Lower lobe of right lung (tissue), 2 donors: ENCODE data around the gene GPR157. TPM values are rescaled to one million over a fixed set of nuclear protein-coding genes. Genes with fewer than 3 reads are reported as not detected.

Experiments used
- ATAC-seq, 2 donors: fragments of 200-7000 bp; cut with Tn5 transposase; one replicate each; pipeline ENCODE4 v1.9.1; 2020 to 2022; ENCODE audit warnings: mild to moderate bottlenecking in 2 of 2, moderate library complexity in 2 of 2
- DNase-seq: peaks from one replicate; pipeline ENCODE4 v3.0.0-alpha.2; 2020
- H3K27ac ChIP-seq: fragments of 200-600 bp; one replicate; pipeline ENCODE4 v1.8.0; 2022
- H3K27me3 ChIP-seq: fragments of 200-600 bp; one replicate; pipeline ENCODE4 v1.8.0; 2022; ENCODE audit warnings: low read depth
- H3K36me3 ChIP-seq: fragments of 200-600 bp; one replicate; pipeline ENCODE4 v1.8.0; 2022; ENCODE audit warnings: mild to moderate bottlenecking
- H3K4me1 ChIP-seq: fragments of 200-600 bp; one replicate; pipeline ENCODE4 v1.8.0; 2022
- H3K4me3 ChIP-seq: fragments of 200-600 bp; one replicate; pipeline ENCODE4 v1.8.0; 2022; ENCODE audit warnings: mild to moderate bottlenecking
- H3K9me3 ChIP-seq: fragments of 200-600 bp; one replicate; pipeline ENCODE4 v1.8.0; 2022
- CTCF ChIP-seq: fragments of 200-600 bp; IDR thresholded peaks from one replicate; pipeline ENCODE4 v1.8.0; 2022; ENCODE audit warnings: antibody characterized with exemption, mild to moderate bottlenecking
- intact Hi-C: fragments of 100-400 bp; cut with DNase I; formaldehyde crosslinking; loops from one replicate; pipeline ENCODE4 v1.11.0; 2022
- total RNA-seq: library from RNA; stranded (reverse); fragmentation: NEBNext Ultra II Directional; extraction: Animal tissue kit (Norgen Biotek cat#: 25700); gene quantifications from one replicate; pipeline ENCODE4 v1.2.1, GENCODE V29; 2021
- donor health status: DM: no; HTN: yes; CAD: no; lungs with severe emphysema.

The GPR157 gene
- total RNA-seq, 1 donor from 2014 or later = 14.2 TPM

DNA sequence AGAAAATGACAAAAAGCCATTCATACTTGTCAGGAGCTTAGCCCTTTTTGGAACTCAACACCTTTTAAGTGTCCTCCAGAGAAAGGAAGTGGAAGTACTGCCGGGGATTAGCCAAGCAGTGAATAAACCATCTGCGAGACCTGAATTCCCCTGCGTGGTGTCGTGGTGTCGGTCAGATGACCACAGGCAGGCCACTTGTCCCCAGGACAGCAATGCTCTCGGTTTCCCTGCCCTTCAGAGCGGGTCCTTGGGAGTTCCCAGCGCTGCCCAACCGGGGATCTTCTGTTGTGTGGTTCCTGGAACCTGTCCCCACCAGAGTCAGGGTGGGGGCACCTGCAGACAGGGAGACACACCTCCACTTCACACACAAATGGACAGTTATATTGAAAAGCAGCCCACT, 9.2 kb downstream of the GPR157 start:
- H3K36me3 ChIP-seq = peaks cover 6% of the 10 kb centered on the region
- H3K4me3 ChIP-seq = no peak overlapping the region
- peaks cover 20% of the 10 kb centered on the region for H3K4me1 ChIP-seq
- no peaks in the 10 kb centered on the region for H3K9me3 ChIP-seq
- ATAC-seq (peak; percentile 75 to 80), DNase-seq (peak; percentile 54)
- intact Hi-C loops = no loop called here
- H3K27ac ChIP-seq = peak overlapping the region; percentile 36
- no peaks in the 10 kb centered on the region for H3K27me3 ChIP-seq
- TF ChIP-seq CTCF = no peak

GRCh38 chr1:9118186-9118585, 10.7 kb downstream of the GPR157 start:
- no peak overlapping the region for H3K27ac ChIP-seq
- intact Hi-C loops = no loop called here

DNA sequence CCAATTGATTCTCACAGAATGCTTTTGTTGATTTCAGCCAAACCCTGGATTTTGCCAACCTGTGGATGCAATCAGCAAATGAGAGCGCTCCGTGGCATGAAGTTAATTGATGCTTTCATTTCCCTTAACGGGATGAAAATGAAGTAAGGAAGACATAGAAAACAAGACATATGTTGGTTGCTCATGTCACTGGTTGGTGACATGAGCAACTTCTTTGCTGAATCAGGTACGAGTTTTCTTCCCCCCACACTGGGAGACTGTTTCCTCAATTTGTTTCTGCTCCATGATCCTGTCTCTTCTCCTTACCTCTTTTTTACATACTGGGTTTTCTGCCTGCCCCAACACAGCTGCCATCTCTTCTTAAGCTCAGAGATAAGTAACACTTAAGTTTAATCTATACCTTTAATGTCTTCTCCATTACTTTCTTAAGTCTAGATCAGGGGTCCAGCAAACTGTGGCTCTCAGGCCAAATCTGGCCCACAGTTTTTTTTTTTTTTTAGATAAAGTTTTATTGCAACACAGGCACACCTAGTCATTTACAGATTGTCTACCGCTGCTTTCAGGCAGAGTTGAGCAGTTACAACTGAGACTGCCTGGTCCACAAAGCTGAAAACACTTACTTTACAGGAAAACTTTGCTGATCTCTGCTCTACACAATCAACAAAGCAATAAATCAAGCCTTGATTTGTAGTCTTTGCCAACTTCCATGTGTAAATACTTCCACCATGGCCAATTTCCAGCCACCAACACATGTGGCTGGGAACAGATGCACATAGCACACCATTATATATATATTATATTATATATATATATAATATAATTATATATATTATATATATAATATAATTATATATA, 13.3 kb downstream of the GPR157 start:
- Histone ChIP-seq H3K27ac (no peak overlapping the region), H3K27me3 (no peaks in the 10 kb centered on the region), H3K9me3 (no peaks in the 10 kb centered on the region), H3K4me1 (peaks cover 23% of the 10 kb centered on the region), H3K4me3 (no peak overlapping the region), H3K36me3 (peaks cover 6% of the 10 kb centered on the region)
- DNase-seq (no peak), ATAC-seq (no peak)
- intact Hi-C loops = no loop called here
- TF ChIP-seq CTCF = no peak

More at GRCh38 chr1:9118186-9118585, 10.7 kb downstream of the GPR157 start:
- Histone ChIP-seq H3K4me1 (peaks cover 20% of the 10 kb centered on the region), H3K36me3 (peaks cover 6% of the 10 kb centered on the region), H3K4me3 (no peak overlapping the region), H3K9me3 (no peaks in the 10 kb centered on the region), H3K27me3 (no peaks in the 10 kb centered on the region)
- no peak for TF ChIP-seq CTCF
- DNase-seq (no peak), ATAC-seq (no peak)

- Histone ChIP-seq H3K27ac (no peak overlapping the region), H3K36me3 (peaks cover 5% of the 10 kb centered on the region), H3K4me1 (peaks cover 15% of the 10 kb centered on the region), H3K27me3 (no peaks in the 10 kb centered on the region), H3K9me3 (no peaks in the 10 kb centered on the region), H3K4me3 (no peak overlapping the region)
- DNase-seq (no peak), ATAC-seq (no peak)
- intact Hi-C loops = no loop called here
- no peak for TF ChIP-seq CTCF
Observed at GRCh38 chr1:9112961-9113880, 15.7 kb downstream of the GPR157 start.

DNA sequence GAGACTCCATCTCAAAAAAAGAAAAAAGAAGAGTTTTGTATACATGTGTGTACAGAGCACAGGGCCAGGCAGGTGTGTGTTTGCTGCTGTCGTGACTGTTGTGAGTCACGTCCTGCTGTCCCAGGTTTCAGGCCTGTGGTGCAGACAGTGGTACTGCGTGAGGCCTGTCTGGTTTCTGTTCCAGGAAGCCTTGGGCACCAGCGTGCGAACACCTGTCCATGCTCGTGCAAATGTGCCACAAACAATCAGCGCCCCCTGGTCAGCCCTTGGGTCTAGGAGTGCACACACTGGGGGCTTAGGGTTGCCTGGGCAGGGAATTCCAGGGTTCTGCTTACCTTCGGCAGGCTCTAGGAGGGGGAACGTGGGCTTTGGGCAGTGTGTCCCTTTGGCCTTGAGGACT, 16.9 kb downstream of the GPR157 start:
- TF ChIP-seq CTCF = no peak
- H3K27me3 ChIP-seq = no peaks in the 10 kb centered on the region
- no peak overlapping the region for H3K4me3 ChIP-seq
- intact Hi-C loops = no loop called here
- peaks cover 13% of the 10 kb centered on the region for H3K36me3 ChIP-seq
- H3K27ac ChIP-seq = no peak overlapping the region
- H3K9me3 ChIP-seq = no peaks in the 10 kb centered on the region
- no peak for ATAC-seq
- no peak for DNase-seq
- peaks cover 15% of the 10 kb centered on the region for H3K4me1 ChIP-seq
